HG03095 (cell line): Measurements from ENCODE around the gene DENND6B.
"Not testable (repeated sequence)": the region's sequence is repeated elsewhere in the genome, so short reads cannot be mapped to it uniquely, and the experiment has no call there.

ENCODE experiments used
- ATAC-seq: cut with Tn5 transposase; IDR thresholded peaks from one replicate; pipeline ENCODE4 v1.9.1; 2021; ENCODE audit warnings: moderate library complexity; ENCODE audit not compliant: unreplicated experiment

The DENND6B gene

DNA sequence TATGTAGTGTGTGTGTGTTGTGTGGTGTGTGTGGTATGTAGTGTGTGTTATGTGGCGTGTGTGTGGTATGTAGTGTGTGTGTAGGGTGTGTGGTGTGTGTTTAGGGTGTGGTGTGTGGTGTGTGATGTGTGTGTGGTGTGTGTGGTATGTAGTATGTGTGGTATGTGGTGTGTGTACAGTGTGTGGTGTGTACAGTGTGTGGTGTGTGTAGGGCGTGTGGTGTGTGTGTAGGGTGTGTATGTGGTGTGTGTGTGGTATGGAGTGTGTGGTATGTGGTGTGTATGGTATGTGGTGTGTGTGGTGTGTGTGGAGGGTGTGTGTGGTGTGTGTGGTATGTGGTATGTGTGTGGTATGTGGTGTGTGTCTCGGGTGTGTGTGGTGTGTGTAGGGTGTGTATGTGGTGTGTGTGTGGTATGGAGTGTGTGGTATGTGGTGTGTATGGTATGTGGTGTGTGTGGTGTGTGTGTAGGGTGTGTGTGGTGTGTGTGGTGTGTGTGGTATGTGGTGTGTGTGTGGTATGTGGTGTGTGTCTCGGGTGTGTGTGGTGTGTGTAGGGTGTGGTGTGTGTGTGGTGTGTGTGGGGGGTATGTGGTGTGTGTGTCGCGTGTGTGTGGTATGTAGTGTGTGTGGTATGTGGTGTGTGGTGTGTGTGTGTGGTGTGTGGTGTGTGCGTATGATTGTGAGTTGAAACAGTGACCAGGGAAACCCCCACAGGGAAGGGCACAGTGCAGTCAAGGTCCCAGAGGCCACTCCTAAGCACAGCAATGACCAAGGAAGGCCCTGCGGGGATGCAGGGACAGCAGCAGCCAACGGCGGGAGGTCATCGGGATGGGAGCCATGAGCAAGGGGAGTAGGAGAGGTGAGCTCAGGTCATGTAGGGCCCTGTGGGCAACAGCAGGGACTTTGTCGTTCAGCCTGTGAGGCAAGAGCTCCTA, 13.4 kb upstream of the DENND6B start:
- ATAC-seq, result no peak

DNA sequence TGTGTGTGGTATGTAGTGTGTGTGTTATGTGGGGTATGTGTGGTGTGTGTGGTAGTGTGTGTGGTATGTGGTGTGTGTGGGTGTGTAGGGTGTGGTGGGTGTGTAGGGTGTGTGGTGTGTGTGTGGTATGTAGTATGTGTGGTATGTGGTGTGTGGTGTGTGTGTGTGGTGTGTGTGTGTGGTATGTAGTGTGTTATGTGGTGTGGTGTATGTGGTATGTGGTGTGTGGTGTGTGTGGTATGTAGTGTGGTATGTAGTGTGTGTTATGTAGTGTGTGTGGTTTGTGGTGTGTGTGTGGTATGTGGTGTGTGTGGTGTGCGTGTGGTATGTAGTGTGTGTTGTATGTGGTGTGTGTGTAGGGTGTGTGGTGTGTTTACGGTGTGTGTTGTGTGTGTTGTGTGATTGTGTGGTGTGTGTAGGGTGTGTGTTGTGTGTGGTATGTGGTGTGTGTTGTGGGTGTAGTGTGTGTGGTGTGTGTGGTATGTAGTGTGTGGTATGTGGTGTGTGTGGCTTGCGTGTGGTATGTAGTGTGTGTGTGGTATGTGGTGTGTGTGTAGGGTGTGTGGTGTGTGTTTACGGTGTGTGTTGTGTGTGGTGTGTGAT, 12.1 kb upstream of the DENND6B start:
- no peak for ATAC-seq

- ATAC-seq, result no peak
Observed at GRCh38 chr22:50338042-50338573, 11.3 kb upstream of the DENND6B start.

DNA sequence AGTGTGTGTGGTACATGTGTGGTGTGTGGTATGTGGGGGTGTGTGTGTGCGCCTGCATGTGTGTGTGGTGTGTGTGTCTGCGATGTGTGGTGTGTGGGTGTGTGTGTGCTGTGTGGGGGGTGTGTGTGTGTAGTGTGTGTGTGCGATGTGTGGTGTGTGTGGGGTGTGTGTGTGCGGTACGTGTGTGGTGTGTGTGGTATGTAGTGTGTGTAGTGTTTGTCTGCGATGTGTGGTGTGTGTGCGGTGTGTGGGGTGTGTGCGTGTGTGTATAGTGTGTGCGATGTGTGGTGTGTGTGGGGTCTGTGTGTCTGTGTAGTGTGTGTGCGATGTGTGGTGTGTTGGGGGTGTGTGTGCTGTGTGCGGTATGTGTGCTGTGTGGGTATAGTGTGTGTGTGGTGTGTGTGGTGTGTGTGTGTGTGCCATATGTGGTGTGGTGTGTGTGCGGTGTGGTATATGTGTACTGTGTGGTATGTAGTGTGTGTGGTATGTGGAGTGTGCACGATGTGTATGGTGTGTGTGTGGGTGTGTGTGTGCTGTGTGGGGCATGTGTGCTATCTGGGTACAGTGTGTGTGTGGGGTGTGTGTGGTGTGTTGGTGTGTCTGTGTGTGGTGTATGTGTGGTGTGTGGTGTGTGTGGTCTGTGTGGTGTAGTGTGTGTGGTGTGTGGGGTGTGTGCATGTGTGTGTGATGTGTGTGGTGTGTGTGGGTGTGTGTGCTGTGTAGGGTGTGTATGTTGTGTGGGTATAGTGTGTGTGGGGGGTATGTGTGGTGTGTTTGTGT, 10.6 kb upstream of the DENND6B start:
- ATAC-seq, result no peak

DNA sequence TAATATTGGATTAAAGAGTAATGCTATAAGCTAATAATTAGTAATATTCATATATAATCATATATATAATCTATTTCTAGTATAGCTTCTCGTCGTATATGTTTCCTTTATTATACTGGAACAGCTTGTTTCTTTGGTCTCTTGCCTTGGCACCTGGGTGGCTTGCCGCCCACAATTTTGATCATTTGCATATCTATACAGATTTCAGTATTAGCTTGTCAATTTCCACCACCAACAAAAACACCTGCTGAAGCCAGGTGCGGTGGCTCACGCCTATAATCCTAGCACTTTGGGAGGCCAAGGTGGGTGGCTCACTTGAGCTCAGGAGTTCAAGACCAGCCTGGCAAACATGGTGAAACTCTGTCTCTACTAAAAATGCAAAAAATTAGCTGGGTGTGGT, 7.6 kb upstream of the DENND6B start:
- not testable (repeated sequence) for ATAC-seq

DNA sequence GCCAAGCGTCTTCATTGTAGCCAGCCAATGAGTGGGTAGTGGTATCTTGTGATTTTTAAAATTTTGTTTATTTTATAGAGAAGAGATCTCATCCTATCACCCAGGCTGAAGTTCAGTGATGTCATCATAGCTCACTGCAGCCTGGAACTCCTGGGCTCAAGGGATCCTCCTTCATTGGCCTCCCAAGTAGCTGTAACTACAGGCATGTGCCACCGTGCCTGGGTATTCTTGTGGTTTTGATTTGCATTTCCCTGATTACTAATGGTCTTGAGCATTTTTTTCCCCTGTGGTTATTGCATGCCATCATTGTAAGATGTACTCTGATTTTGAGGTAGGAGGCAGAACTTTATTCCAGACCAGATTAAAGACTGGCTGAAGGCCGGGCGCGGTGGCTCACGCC, 2.4 kb upstream of the DENND6B start:
- ATAC-seq, result no peak

DNA sequence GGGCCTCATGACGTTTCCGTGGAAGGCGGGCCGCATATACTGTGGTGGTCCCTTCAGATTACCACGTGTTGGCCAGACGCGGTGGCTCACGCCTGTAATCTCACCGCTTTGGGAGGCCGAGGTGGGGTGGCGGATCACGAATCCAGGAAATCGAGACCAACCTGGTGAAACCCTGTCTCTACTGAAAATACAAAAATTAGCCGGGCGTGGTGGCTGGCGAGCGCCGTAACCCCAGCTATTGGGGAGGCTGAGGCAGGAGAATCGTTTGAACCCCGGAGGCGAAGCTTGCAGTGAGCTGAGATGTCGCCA, 853 bp upstream of the DENND6B start:
- ATAC-seq, result no peak

DNA sequence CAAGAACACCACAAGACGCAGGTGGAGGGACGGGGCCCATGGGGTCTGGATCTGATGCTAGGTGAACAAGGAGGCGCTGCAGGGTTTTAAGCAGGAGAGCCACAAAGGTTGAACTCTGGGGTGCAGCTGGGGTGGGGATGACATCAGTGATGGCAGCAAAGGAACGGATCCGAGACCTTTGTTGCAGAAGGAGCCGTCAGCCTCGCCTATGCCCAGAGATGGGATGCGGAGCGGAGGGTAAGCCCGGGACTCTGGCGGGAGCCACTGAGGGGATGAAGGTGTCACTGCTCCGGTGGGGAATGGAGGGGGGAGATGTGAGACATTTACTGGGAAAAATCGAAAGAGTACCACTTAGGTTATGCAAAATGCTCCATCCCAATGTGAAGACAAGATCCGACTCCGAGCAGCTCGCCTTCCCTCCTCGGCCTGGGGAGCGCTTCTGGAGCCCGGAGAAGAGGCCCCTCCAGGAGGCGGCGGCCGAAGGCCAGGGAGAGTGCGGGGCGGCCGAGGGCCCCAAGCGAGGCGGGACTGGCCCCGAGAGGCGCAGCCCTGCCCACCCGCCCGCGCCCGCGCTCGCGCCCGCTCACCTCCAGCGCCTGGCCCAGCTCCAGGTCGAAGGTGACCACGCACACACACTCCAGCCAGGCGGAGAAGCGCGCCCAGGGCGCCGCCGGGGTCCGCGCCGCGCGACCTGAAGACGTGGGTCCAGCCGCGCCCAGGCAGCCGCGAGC, 422 bp downstream of the DENND6B start:
- no peak for ATAC-seq

- ATAC-seq, result no peak
Observed at GRCh38 chr22:50325444-50326224, 1.2 kb downstream of the DENND6B start.

DNA sequence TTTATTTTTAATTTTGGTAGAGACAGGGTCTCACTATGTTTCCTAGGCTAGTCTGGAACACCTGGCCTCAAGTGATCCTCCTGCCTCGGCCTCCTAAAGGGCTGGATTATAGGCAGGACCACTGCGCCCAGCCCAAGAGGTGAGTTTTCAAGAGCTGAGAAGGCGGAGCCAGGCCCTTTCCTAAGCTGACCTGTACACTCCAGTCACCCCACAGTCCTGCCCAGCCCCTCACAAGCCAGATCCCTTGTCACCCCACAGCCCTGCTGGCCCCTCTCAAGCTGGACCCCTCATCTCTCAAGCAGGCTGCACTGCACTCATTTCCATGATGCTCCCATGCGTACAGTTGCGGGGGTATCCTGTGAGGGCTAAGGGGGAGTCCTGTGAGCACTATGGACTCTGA, 2.9 kb downstream of the DENND6B start:
- ATAC-seq, result no peak

GRCh38 chr22:50322382-50323104, 4.3 kb downstream of the DENND6B start:
- ATAC-seq, result not testable (repeated sequence)

GRCh38 chr22:50320671-50321325, 6.0 kb downstream of the DENND6B start:
- no peak for ATAC-seq

DNA sequence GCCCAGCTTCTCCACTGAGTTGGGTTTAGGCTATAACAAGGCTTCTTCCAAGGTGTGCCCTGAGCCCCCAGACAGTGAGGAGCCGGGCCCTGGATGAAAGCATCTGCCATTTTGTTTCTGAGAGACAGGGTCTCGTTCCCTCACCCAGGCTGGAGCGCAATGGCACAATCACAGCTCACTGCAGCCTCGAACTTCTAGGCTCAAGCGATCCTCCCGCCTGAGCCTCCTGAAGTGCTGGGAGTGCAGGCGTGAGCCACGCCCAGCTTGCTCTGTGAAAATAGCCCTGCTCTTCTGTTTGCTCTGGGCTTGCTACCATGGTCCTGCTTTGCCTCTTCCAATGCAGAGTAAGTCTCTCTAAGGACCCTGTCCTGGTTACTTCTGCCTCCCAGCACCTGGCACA, 6.7 kb downstream of the DENND6B start:
- ATAC-seq, result no peak

DNA sequence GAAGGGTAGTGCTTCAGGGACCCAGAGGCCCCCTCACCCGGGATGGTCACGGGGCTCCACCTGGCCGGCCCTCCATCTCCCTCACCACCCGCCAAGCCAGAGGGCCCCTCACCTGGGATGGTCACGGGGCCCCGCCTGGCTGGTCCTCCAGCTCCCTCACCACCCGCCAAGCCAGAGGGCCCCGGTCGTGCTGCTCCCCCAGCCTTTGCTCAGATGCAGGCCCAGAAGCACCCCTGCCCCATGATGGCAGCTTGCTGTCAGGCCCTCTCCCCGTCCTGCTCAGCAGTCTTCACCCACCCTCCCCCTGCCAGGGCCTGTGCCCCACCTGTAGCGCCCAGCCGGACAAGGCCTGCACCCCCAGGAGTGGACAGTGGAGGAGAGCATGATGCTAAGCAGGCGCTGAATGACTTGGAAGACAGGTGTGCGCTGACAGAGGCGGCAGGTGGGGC, 7.3 kb downstream of the DENND6B start:
- no peak for ATAC-seq

GRCh38 chr22:50318698-50319411, 8.0 kb downstream of the DENND6B start:
- ATAC-seq, result no peak

- no peak for ATAC-seq
Observed at GRCh38 chr22:50318356-50318697, 8.5 kb downstream of the DENND6B start.

- no peak for ATAC-seq
Observed at GRCh38 chr22:50317674-50318073, 9.1 kb downstream of the DENND6B start.

- no peak for ATAC-seq
Observed at GRCh38 chr22:50317178-50317577, 9.6 kb downstream of the DENND6B start.
